Cardiac septum (tissue), 1 donor: Measurements from ENCODE around the gene LSP1. TPM values are rescaled to one million over a fixed set of nuclear protein-coding genes. Genes with fewer than 3 reads are reported as not detected.

ENCODE experiments used
- DNase-seq: peaks from one replicate; pipeline ENCODE4 v3.0.0-alpha.2; 2020; ENCODE audit warnings: low spot score
- intact Hi-C: fragments of 100-400 bp; cut with DNase I; formaldehyde crosslinking; loops from one replicate; pipeline ENCODE4 v1.14.0; 2022
- total RNA-seq: library from RNA; stranded (reverse); fragmentation: NEBNext Ultra II Directional; extraction: Animal tissue kit (Norgen Biotek cat#: 25700); gene quantifications from one replicate; pipeline ENCODE4 v1.2.1, GENCODE V29; 2021
- donor health status: DM: no; HTN: no; CAD: no.

The LSP1 gene
- total RNA-seq, 1 donor from 2014 or later: 35.1 TPM

- intact Hi-C loops: loop anchor here (1.0 kb wide), 1 partner anchor 23 kb away; no protein-coding TSS in a partner anchor
- DNase-seq: no peak
These were observed 40.9 kb downstream of the LSP1 start for GRCh38 chr11:1893581-1894359.

DNA sequence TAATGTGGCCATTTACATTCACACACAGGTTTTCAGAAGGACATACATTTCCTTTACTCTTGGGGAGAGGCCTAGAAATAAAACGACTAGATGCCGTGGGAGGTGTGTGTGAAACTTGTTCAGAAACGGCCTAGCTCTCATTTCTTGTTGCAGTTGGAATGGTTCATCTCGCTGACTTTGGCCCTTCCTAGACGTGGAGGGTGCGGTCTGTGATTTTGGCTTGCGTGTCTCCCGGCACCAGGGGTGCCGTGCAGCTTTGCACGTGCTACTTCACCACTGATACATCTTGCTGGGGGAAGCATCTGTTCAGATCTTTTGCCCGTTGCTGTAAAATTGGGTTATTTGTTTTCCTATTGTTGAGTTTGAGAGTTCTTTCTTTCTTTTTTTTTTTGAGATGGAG lies 41.9 kb downstream of the LSP1 start:
- DNase-seq: no peak
- intact Hi-C loops: loop anchor here (5.0 kb wide), 1 partner anchor 48 kb away; no protein-coding TSS in a partner anchor

GRCh38 chr11:1896468-1896867 lies 43.6 kb downstream of the LSP1 start:
- no peak for DNase-seq
- intact Hi-C loops: loop anchor here (5.0 kb wide), 1 partner anchor 46 kb away; no protein-coding TSS in a partner anchor

- no peak for DNase-seq
- intact Hi-C loops: loop anchor here (5.0 kb wide), 1 partner anchor 45 kb away; no protein-coding TSS in a partner anchor
These were observed 44.0 kb downstream of the LSP1 start for GRCh38 chr11:1896923-1897322.

DNA sequence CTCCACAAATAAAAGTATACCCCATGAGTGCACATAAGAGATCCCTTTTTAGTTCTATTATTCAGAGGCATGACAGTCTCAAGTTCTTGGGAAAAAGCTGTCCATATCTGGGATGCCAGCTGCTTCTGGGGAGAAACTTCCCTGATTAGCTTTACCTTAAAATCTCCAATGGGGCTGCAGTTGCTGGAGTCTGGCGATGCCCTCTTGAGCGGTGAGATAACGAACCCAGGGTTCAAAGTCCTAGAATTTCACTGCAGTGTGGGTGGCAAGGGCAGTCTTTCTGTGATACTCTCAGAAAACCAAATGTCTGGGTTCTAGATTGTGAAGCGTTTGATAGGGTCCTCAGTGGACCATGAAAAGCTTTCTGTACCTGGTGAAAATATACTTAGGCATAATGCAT lies 46.2 kb downstream of the LSP1 start:
- DNase-seq: no peak
- intact Hi-C loops: loop anchor here (5.0 kb wide), 1 partner anchor 43 kb away; no protein-coding TSS in a partner anchor

GRCh38 chr11:1899686-1900085 lies 46.8 kb downstream of the LSP1 start:
- intact Hi-C loops: loop anchor here (5.0 kb wide), 1 partner anchor 43 kb away; no protein-coding TSS in a partner anchor
- no peak for DNase-seq

- DNase-seq: no peak
- intact Hi-C loops: no loop called here
These were observed 53.3 kb downstream of the LSP1 start for GRCh38 chr11:1906181-1906580.

DNA sequence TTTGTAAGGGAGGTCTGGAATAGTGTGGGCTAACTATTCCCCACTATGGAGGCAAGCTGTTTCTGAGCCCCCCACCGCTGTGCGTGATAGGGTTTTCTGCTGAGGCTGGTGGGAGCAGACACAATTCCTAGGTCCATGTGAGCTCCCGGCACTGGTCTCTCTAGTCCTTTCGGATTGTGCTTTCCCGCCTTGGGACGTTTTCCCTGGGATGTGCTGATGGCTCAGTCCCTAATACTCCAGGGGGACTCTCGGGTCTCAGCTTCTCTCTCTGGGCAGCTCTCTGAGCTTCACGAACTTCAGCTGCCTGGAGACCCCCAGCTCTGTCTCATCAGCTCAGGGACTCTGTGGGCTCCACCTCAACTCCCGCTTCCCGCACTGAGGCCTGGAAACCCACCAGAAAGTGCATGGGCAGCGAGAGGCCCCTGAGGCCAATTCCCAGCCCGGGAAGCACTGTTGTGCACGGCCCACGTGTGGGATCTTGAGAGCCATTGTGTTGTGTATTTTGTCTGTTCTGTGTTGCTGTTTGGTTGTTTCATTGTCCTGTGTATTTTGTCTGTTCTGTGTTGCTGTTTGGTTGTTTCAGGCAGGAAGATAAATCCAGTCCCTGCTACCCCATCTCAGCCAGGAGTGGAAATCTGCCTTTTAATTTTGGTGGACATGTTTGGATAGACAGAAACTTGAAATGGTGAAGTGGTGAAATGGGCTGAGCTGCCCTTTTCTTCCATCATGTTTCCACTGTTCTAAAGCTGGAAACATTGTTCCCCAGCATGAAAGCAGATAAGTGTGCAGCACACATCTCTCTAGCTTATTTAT lies 53.9 kb downstream of the LSP1 start:
- intact Hi-C loops: no loop called here
- DNase-seq: no peak

DNA sequence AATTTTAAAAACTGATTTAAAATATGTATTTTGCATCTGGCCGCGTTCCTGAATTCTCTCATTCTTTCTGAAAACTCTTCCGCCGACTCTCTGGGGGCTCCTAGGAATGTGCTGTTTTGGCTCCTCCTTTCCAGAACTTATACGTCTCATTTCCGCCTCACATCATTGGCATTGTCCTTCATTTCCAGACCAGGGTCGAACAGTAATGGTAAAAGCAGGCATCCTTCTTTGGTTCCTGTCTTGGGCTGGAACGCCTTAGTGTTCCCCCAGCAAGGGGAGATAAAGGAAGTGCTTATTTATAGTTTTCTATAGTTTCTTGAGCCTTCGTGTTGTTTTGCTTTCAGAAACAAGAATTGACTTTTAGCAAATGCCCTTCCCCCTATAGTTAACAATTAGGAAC lies 55.7 kb downstream of the LSP1 start:
- DNase-seq: no peak
- intact Hi-C loops: no loop called here

- no peak for DNase-seq
- intact Hi-C loops: no loop called here
These were observed 56.6 kb downstream of the LSP1 start for GRCh38 chr11:1909524-1909923.

DNA sequence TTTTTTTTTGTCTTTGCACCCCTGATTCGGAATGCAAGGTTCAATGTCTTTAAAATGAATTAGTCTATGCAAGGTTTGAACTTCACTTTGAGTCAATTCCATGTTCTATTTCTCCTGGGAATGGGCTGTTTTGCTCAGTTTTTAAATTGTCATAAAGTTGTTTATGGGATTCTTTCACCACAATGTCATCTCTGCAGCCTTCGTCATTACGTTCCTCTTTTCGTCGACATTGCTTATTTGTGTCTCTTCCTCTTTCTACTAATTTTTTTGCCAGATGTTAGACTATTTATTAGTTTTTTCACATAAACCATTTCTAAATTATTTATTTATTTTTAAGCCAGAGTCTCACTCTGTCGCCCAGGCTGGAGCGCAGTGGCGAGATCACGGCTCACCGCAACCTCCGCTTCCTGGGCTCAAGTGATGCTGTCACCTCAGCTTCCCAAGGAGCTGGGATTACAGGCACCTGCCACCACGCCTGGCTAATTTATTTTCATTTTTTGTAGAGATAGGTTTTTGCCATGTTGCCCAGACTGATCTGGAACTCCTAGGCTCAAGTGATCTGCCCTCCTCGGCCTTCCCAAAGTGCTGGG lies 59.5 kb downstream of the LSP1 start:
- no peak for DNase-seq
- intact Hi-C loops: loop anchor here (2.0 kb wide), 1 partner anchor 20 kb away; no protein-coding TSS in a partner anchor

GRCh38 chr11:1913271-1914060 lies 60.6 kb downstream of the LSP1 start:
- DNase-seq: no peak
- intact Hi-C loops: loop anchor here (2.0 kb wide), 1 partner anchor 19 kb away; no protein-coding TSS in a partner anchor

GRCh38 chr11:1915795-1916131 lies 62.9 kb downstream of the LSP1 start:
- intact Hi-C loops: loop anchor here (1.0 to 5.0 kb wide), 2 partner anchors 22 to 33 kb away; no protein-coding TSS in a partner anchor
- DNase-seq: no peak

DNA sequence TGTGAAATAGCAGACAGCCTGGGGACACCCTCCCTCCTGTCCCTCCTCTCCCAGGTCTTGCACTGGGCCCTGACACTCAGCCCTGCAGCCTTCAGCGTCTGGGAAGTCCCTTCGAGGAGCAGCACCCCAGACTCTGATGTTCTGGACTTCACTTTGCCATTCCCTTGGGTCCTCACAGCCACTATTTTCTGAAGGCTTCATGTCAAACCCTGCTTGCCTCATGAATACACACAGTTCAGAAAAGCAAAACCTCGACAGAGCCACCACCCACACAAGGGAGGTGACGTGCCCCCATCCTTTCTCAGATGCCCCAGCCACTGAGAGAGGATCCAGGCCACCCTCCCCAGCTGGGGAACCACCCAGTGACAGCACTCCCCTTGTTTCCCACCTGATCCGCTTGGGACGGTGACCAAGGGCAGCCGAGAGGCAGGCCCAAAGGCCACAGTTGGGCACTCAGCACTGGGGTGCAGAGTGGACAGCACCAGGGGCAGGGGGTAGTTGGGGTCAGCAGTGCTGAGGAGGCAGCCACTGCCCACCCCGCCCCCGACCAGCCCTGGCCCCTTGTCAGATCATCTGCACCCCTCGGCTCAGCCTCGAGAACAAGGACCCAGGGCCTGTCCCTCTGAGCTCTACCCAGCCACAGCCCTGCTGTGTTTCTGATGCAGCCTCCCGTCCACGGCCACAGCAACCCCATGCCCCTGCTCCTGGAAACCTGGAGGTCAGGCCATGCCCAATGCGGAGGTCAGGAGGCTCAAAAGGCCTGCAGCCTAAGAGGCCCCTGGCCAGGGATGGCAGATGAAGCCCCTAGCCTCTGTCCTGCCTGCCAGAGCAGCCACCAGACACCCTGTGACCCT lies 63.5 kb downstream of the LSP1 start:
- DNase-seq: no peak
- intact Hi-C loops: loop anchor here (1.0 to 5.0 kb wide), 2 partner anchors 23 to 34 kb away; no protein-coding TSS in a partner anchor

- intact Hi-C loops: loop anchor here (1.0 to 5.0 kb wide), 2 partner anchors 24 to 35 kb away; no protein-coding TSS in a partner anchor
- no peak for DNase-seq
These were observed 64.2 kb downstream of the LSP1 start for GRCh38 chr11:1916986-1917522.

DNA sequence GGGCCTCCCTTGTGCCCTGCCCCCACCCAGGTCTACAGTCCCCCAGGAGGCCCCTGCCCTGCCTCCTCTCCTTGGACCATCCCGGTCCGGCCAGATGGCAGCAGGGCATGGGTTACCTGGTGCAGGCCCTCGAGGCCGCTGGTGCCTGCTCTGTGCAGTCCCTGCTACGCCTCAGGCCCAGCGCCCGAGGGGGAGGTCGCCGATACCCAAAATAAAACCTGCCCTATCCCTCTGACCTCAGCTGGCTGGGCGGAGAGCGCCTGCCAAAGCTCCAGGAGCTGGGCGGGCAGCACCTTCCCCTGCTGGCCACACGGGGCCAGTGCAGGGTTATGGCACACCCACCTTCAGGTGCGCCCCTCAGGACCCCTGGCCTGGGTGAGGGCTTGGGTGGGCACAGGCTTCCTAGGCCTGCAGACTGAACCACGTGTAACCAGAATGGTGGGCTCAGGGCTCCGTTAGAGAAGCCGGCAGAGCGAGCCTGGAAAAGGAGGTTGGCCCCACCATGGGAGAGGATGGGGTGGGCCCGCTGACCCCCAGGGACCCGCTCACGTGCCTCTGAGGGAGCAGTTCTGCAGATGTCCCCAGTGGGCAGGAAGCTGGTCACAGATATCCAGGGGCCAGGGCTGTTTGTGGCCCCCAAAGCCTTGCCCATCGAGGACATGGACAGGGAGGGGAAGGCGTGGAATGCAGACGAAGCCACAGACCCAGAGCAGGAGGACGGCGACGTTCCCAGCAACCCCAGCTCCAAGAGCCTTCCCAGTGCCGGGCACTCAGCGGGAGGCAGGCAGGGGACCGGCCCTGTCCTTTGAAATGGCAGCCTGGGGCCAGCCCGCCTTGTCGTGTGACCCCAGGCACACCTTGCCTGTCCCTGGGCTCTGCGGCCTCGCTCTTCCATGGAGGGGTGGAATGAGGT lies 64.9 kb downstream of the LSP1 start:
- intact Hi-C loops: loop anchor here (2.0 to 5.0 kb wide), 2 partner anchors 35 to 81 kb away; no protein-coding TSS in a partner anchor
- no peak for DNase-seq
